Trophoblast cell (in vitro differentiated cells and primary cell): ENCODE data around the gene RBBP8.
A peak's percentile ranks its signal among the peaks of the same experiment; 100 is the strongest.

Source experiments
- DNase-seq, 2 donors: peaks; one replicate each; pipeline ENCODE4 v3.0.0-alpha.2; 2016
- H2AFZ ChIP-seq: 2 replicates; pipeline ENCODE4 v1.6.1; 2013; ENCODE audit warnings: low read length, moderate library complexity, mild to moderate bottlenecking; ENCODE audit not compliant: insufficient read depth, poor library complexity
- H2AK5ac ChIP-seq: 2 replicates; pipeline ENCODE4 v1.6.1; 2013; ENCODE audit warnings: mild to moderate bottlenecking, low read length
- H2BK120ac ChIP-seq: 2 replicates; pipeline ENCODE4 v1.6.1; 2013; ENCODE audit warnings: low read length, mild to moderate bottlenecking, moderate library complexity; ENCODE audit not compliant: insufficient read depth, poor library complexity
- H2BK12ac ChIP-seq: 2 replicates; pipeline ENCODE4 v1.6.1; 2013; ENCODE audit warnings: mild to moderate bottlenecking, low read length, moderate library complexity
- H2BK5ac ChIP-seq: 2 replicates; pipeline ENCODE4 v1.6.1; 2013; ENCODE audit warnings: low read length, low read depth, moderate library complexity, mild to moderate bottlenecking; ENCODE audit not compliant: poor library complexity
- H3K14ac ChIP-seq: 2 replicates; pipeline ENCODE4 v1.6.1; 2013; ENCODE audit warnings: mild to moderate bottlenecking, low read length
- H3K18ac ChIP-seq: 2 replicates; pipeline ENCODE4 v1.6.1; 2013; ENCODE audit warnings: mild to moderate bottlenecking, low read length
- H3K23ac ChIP-seq: 2 replicates; pipeline ENCODE4 v1.6.1; 2013; ENCODE audit warnings: low read length
- H3K27ac ChIP-seq: 2 replicates; pipeline ENCODE4 v1.5.1; 2013; ENCODE audit warnings: low read depth, mild to moderate bottlenecking, inconsistent platforms, low read length, moderate library complexity
- H3K27me3 ChIP-seq: 2 replicates; pipeline ENCODE4 v1.6.1; 2013; ENCODE audit warnings: inconsistent platforms, mild to moderate bottlenecking, low read length, moderate library complexity; ENCODE audit not compliant: insufficient read depth
- H3K36me3 ChIP-seq, 2 experiments: 1 replicate in 1 of 2; 2 replicates in 1 of 2; pipeline ENCODE4 v1.6.1; 2013; ENCODE audit warnings: low read length in 2 of 2, mild to moderate bottlenecking in 2 of 2, moderate library complexity in 1 of 2; ENCODE audit not compliant: insufficient read depth in 2 of 2, control insufficient read depth in 1 of 2
- H3K4ac ChIP-seq: 2 replicates; pipeline ENCODE4 v1.6.1; 2013; ENCODE audit warnings: low read depth, mild to moderate bottlenecking, low read length, moderate library complexity
- H3K4me1 ChIP-seq, 2 experiments: 1 replicate in 1 of 2; 2 replicates in 1 of 2; pipeline ENCODE4 v1.6.1; 2013; ENCODE audit warnings: low read length in 2 of 2, mild to moderate bottlenecking in 2 of 2, moderate library complexity in 1 of 2; ENCODE audit not compliant: insufficient read depth in 2 of 2, control insufficient read depth in 1 of 2
- H3K4me2 ChIP-seq: 2 replicates; pipeline ENCODE4 v1.6.1; 2013; ENCODE audit warnings: inconsistent platforms, mild to moderate bottlenecking, low read length, moderate library complexity
- H3K4me3 ChIP-seq: 2 replicates; pipeline ENCODE4 v1.5.1; 2013; ENCODE audit warnings: mild to moderate bottlenecking, low read depth, low read length, inconsistent platforms
- H3K79me1 ChIP-seq: one replicate; pipeline ENCODE4 v1.6.1; 2013; ENCODE audit warnings: low read length
- H3K79me2 ChIP-seq: 2 replicates; pipeline ENCODE4 v1.6.1; 2013; ENCODE audit warnings: low read length, mild to moderate bottlenecking; ENCODE audit not compliant: control insufficient read depth, insufficient read depth, poor library complexity
- H3K9ac ChIP-seq: 2 replicates; pipeline ENCODE4 v1.6.1; 2013; ENCODE audit warnings: mild to moderate bottlenecking, low read length
- H3K9me3 ChIP-seq: 2 replicates; pipeline ENCODE4 v1.6.1; 2013; ENCODE audit warnings: low read depth, mild to moderate bottlenecking, control low read depth, inconsistent platforms, low read length; ENCODE audit not compliant: insufficient read depth
- H4K12ac ChIP-seq: 2 replicates; pipeline ENCODE4 v1.6.1; 2013; ENCODE audit warnings: low read depth, mild to moderate bottlenecking, low read length, moderate library complexity
- H4K8ac ChIP-seq: 2 replicates; pipeline ENCODE4 v1.6.1; 2013; ENCODE audit warnings: low read depth, mild to moderate bottlenecking, low read length, moderate library complexity
- H4K91ac ChIP-seq: one replicate; pipeline ENCODE4 v1.6.1; 2013; ENCODE audit warnings: low read depth, mild to moderate bottlenecking, low read length, moderate library complexity
- WGBS: extraction: QIAGEN DNeasy Blood & Tissue Kit; methylation state at CpG from one replicate; pipeline ENCODE4 v1.1.7; 2013; ENCODE audit warnings: missing lambda C conversion rate; ENCODE audit not compliant: insufficient read length, insufficient coverage; ENCODE audit errors: extremely low coverage; 5-methylcytosine and 5-hydroxymethylcytosine counted together

RBBP8 gene

GRCh38 chr18:23033056-23033455 lies 99.9 kb downstream of the RBBP8 start:
- no peaks in the 10 kb centered on the region for H3K9me3 ChIP-seq
- no CpG with 5 or more reads among the region's 5 CpGs for WGBS

DNA sequence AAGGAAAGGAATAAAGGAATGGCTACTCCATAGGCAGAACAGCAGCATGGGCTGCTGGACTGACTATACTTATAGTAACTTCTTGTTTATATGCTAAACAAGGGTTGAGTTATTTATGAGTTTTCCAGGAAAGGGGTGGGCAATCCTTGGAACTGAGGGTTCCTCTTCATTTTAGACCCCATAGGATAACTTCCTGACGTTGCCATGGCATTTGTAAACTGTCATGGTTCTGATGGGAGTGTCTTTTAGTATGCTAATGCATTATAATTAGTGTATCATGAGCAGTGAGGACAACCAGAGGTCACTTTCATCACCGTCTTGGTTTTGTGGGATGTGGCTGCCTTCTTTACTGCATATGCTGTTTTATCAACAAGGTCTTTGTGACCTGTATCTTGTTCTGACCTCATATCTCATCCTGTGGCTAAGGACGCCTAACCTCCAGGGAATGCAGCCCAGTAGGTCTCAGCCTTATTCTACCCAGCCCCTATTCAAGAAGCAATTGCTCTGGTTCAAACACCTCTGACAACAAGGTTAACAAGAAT lies 103.6 kb downstream of the RBBP8 start:
- Histone ChIP-seq H3K27ac (no peak overlapping the region), H4K12ac (no peak overlapping the region), H3K27me3 (no peaks in the 10 kb centered on the region), H3K79me1 (no peaks in the 10 kb centered on the region), H3K23ac (no peak overlapping the region), H3K14ac (no peak overlapping the region), H3K9me3 (no peaks in the 10 kb centered on the region), H3K36me3 (no peaks in the 10 kb centered on the region), H3K4me1 (peaks cover 0 to 6% of the 10 kb centered on the region in 2 experiments), H3K4me3 (no peak overlapping the region), H3K9ac (no peak overlapping the region), H3K4me2 (no peak overlapping the region), H4K91ac (no peak overlapping the region), H2AFZ (no peak overlapping the region), H3K4ac (no peak overlapping the region), H2BK12ac (no peak overlapping the region), H2AK5ac (no peak overlapping the region), H3K79me2 (no peaks in the 10 kb centered on the region), H2BK5ac (no peak overlapping the region), H3K18ac (no peak overlapping the region), H4K8ac (no peak overlapping the region), H2BK120ac (no peak overlapping the region)
- peak; percentile 76 for DNase-seq
- no CpG with 5 or more reads among the region's 3 CpGs for WGBS

More at GRCh38 chr18:23033056-23033455, 99.9 kb downstream of the RBBP8 start:
- Histone ChIP-seq H4K91ac (no peak overlapping the region), H3K23ac (no peak overlapping the region), H3K27me3 (no peaks in the 10 kb centered on the region), H2AFZ (no peak overlapping the region), H3K4ac (no peak overlapping the region), H2BK5ac (no peak overlapping the region), H4K8ac (no peak overlapping the region), H2BK120ac (no peak overlapping the region), H3K4me1 (peaks cover 0 to 8% of the 10 kb centered on the region in 2 experiments), H3K79me2 (no peaks in the 10 kb centered on the region), H3K27ac (no peak overlapping the region), H3K14ac (no peak overlapping the region), H3K18ac (no peak overlapping the region), H3K79me1 (no peaks in the 10 kb centered on the region), H4K12ac (no peak overlapping the region), H3K36me3 (no peaks in the 10 kb centered on the region), H3K4me3 (no peak overlapping the region), H3K4me2 (no peak overlapping the region), H2BK12ac (no peak overlapping the region), H2AK5ac (no peak overlapping the region), H3K9ac (no peak overlapping the region)
- DNase-seq = no peak

DNA sequence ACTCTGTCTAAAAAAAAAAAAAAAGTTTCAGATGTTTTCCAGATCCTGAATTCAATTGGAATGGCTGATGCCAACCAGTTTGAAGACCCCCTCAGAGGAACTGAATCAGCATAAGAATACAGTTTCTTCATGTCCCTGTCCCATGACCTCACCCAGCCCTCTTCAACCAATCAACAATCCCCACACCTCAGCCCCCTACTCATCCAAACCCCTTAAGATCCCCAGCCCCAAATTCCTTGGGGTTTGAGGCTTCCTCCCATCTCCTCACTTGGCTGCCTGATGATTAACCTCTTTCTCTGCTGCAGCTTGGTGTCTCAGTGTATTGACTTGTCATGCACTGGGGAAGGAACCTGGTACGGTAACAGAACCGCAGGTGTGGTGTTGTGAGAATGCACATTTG lies 104.5 kb downstream of the RBBP8 start:
- Histone ChIP-seq H3K36me3 (no peaks in the 10 kb centered on the region), H3K79me1 (no peaks in the 10 kb centered on the region), H3K4me1 (peaks cover 0 to 5% of the 10 kb centered on the region in 2 experiments), H3K4me3 (no peak overlapping the region), H4K91ac (no peak overlapping the region), H3K9ac (no peak overlapping the region), H3K4ac (no peak overlapping the region), H3K9me3 (no peaks in the 10 kb centered on the region), H2BK120ac (no peak overlapping the region), H2AK5ac (no peak overlapping the region), H3K23ac (no peak overlapping the region), H3K27ac (no peak overlapping the region), H2BK5ac (no peak overlapping the region), H4K12ac (no peak overlapping the region), H3K14ac (no peak overlapping the region), H4K8ac (no peak overlapping the region), H2AFZ (no peak overlapping the region), H2BK12ac (no peak overlapping the region), H3K4me2 (no peak overlapping the region), H3K79me2 (no peaks in the 10 kb centered on the region), H3K27me3 (no peaks in the 10 kb centered on the region), H3K18ac (no peak overlapping the region)
- no peak for DNase-seq
- no CpG with 5 or more reads among the region's 2 CpGs for WGBS

GRCh38 chr18:23038712-23039111 lies 105.6 kb downstream of the RBBP8 start:
- no CpG with 5 or more reads among the region's 4 CpGs for WGBS
- Histone ChIP-seq H4K91ac (no peak overlapping the region), H3K4me3 (no peak overlapping the region), H3K23ac (no peak overlapping the region), H3K14ac (no peak overlapping the region), H2BK120ac (no peak overlapping the region), H3K79me2 (no peaks in the 10 kb centered on the region), H3K27me3 (no peaks in the 10 kb centered on the region), H2AFZ (no peak overlapping the region), H3K79me1 (no peaks in the 10 kb centered on the region), H2AK5ac (no peak overlapping the region), H3K9ac (no peak overlapping the region), H3K27ac (no peak overlapping the region), H2BK5ac (no peak overlapping the region), H4K12ac (no peak overlapping the region), H3K4ac (no peak overlapping the region), H3K4me1 (peaks cover 0 to 3% of the 10 kb centered on the region in 2 experiments), H3K36me3 (no peaks in the 10 kb centered on the region), H3K4me2 (no peak overlapping the region), H3K9me3 (no peaks in the 10 kb centered on the region), H2BK12ac (no peak overlapping the region), H3K18ac (no peak overlapping the region), H4K8ac (no peak overlapping the region)
- peak in 1 of 2 donors; percentile 15 for DNase-seq
